ENCODE measurements around the gene TSHZ2.

GRCh38 chr20:53141201-53142050 lies 169.3 kb downstream of the TSHZ2 start:
- TF ChIP-seq CTCF (conservative IDR thresholded peaks at IDR 0.05) (no peak), ZFX (IDR thresholded peaks at IDR 0.05) (no peak)

Measured in C4-2B (cell line).